K562 (cell line): ENCODE measurements around the gene MBIP.

ENCODE experiments used
- CBX2 ChIP-seq: fragments of 200-600 bp; sonication (generic); IDR thresholded peaks from one replicate; pipeline ENCODE4 v1.6.1; 2012; ENCODE audit warnings: mild to moderate bottlenecking, low read length, inconsistent platforms; ENCODE audit not compliant: insufficient read depth, poor library complexity, severe bottlenecking
- CTCF ChIP-seq, 3 experiments: IDR thresholded peaks in 2 of 3; conservative IDR thresholded peaks in 1 of 3; 2 replicates each; pipeline ENCODE4 v1.5.1; 2011 to 2012; ENCODE audit warnings: low read length in 3 of 3, mild to moderate bottlenecking in 3 of 3, control low read depth in 2 of 3, improper control_type of control experiment in 1 of 3, inconsistent platforms in 1 of 3, low read depth in 1 of 3, mixed read lengths in 1 of 3, moderate library complexity in 1 of 3; ENCODE audit not compliant: insufficient read depth in 2 of 3
- ERF ChIP-seq: fragments of 450-650 bp; formaldehyde crosslinking; IDR thresholded peaks from 2 replicates; pipeline ENCODE4 v1.4.0; 2020; ENCODE audit warnings: mild to moderate bottlenecking, mixed read lengths
- FOS ChIP-seq: IDR thresholded peaks from 3 replicates; pipeline ENCODE4 v1.6.1; 2011; ENCODE audit not compliant: insufficient read length; ENCODE audit errors: extremely low read depth
- JUND ChIP-seq, 2 experiments: IDR thresholded peaks; 2 replicates in 1 of 2; 3 replicates in 1 of 2; pipeline ENCODE4 v1.6.1; 2011; ENCODE audit warnings: borderline replicate concordance in 2 of 2, low read depth in 2 of 2, low read length in 2 of 2, improper control_type of control experiment in 1 of 2, missing biosample characterization in 1 of 2, missing genetic modification characterization in 1 of 2, missing genetic modification reagents in 1 of 2
- KAT8 ChIP-seq: fragments of 450-650 bp; IDR thresholded peaks from 2 replicates; pipeline ENCODE4 v1.6.1; 2016; ENCODE audit warnings: low read depth, mild to moderate bottlenecking
- MAFG ChIP-seq: fragments of 450-650 bp; conservative IDR thresholded peaks from 2 replicates; pipeline ENCODE4 v1.6.1; 2016; ENCODE audit warnings: missing genetic modification characterization, missing compliant biosample characterization
- POLR2A ChIP-seq: fragments of 450-650 bp; conservative IDR thresholded peaks from 2 replicates; pipeline ENCODE4 v1.6.1; 2016
- POLR2AphosphoS5 ChIP-seq: IDR thresholded peaks from 2 replicates; pipeline ENCODE4 v1.6.1; 2011; ENCODE audit warnings: mild to moderate bottlenecking, low read depth, low read length, moderate library complexity; ENCODE audit not compliant: control insufficient read depth, insufficient read depth
- RAD21 ChIP-seq, 2 experiments: fragments of 250-450 bp in 1 of 2; fragments of 450-650 bp in 1 of 2; sonication (Bioruptor Pico) in 1 of 2; formaldehyde crosslinking in 1 of 2; IDR thresholded peaks in 1 of 2; conservative IDR thresholded peaks in 1 of 2; 2 replicates each; pipeline versions ENCODE4 v1.4.0 to v1.8.0; 2020 to 2022; ENCODE audit warnings: mild to moderate bottlenecking in 2 of 2, moderate library complexity in 1 of 2
- U2AF2 ChIP-seq: fragments of 200-400 bp; formaldehyde crosslinking; optimal IDR thresholded peaks from 2 replicates; pipeline ENCODE3; 2017; ENCODE audit warnings: low read depth, mild to moderate bottlenecking, low read length
- ZNF639 ChIP-seq, 2 experiments: fragments of 200-800 bp in 1 of 2; sonication (Bioruptor generic) in 1 of 2; sonication (generic) in 1 of 2; formaldehyde crosslinking in 1 of 2; IDR thresholded peaks in 1 of 2; conservative IDR thresholded peaks in 1 of 2; 2 replicates each; pipeline versions ENCODE4 v1.5.0 to v1.6.1; 2016 to 2020; ENCODE audit warnings: missing compliant biosample characterization in 1 of 2, missing genetic modification characterization in 1 of 2, missing genetic modification reagents in 1 of 2

- TF ChIP-seq CTCF (IDR thresholded peaks at IDR 0.05 in 2 of 3, conservative IDR thresholded peaks at IDR 0.05 in 1 of 3; ENCODE audit: insufficient read depth in 2 of 3, low read depth in 1 of 3, low read length in 3 of 3) (no peak), POLR2A (no peak), POLR2AphosphoS5 (no peak), CBX2 (no peak), RAD21 (CRISPR knock-in tag; conservative IDR thresholded peaks at IDR 0.05 in 1 of 2, IDR thresholded peaks at IDR 0.05 in 1 of 2) (no peak), ZNF639 (CRISPR knock-in tag; conservative IDR thresholded peaks at IDR 0.05 in 1 of 2, IDR thresholded peaks at IDR 0.05 in 1 of 2) (no peak), KAT8 (no peak), U2AF2 (no peak), ERF (no peak), MAFG (tag) (no peak), FOS (no peak), JUND (IDR thresholded peaks at IDR 0.05; ENCODE audit: borderline replicate concordance, low read depth, low read length) (no peak), JUND (tag; IDR thresholded peaks at IDR 0.05; ENCODE audit: borderline replicate concordance, low read depth, low read length) (no peak)
Observed at GRCh38 chr14:36362648-36363047, 42.2 kb upstream of the MBIP start.
